Endothelial cell of umbilical vein (primary cell): ENCODE measurements around the gene ANO1.

Experiments used
- EZH2 ChIP-seq: IDR thresholded peaks from 2 replicates; pipeline ENCODE4 v1.6.1; 2012; ENCODE audit warnings: borderline replicate concordance, low read depth, mild to moderate bottlenecking, moderate library complexity, low read length, inconsistent platforms; ENCODE audit not compliant: severe bottlenecking
- JUN ChIP-seq: IDR thresholded peaks from 2 replicates; pipeline ENCODE4 v1.6.1; 2011; ENCODE audit warnings: borderline replicate concordance, low read depth; ENCODE audit not compliant: insufficient read length, insufficient read depth
- POLR2A ChIP-seq: IDR thresholded peaks from 2 replicates; pipeline ENCODE4 v1.6.1; 2012; ENCODE audit warnings: low read depth, mild to moderate bottlenecking, control low read depth, low read length
- POLR2AphosphoS5 ChIP-seq: IDR thresholded peaks from 2 replicates; pipeline ENCODE4 v1.6.1; 2012; ENCODE audit warnings: low read depth, mild to moderate bottlenecking, control low read depth, low read length, moderate library complexity; ENCODE audit not compliant: insufficient read depth
- TF ChIP-seq, protein P1 (sequence below), 2 donors: IDR thresholded peaks; 1 replicate in 1 of 2; 2 replicates in 1 of 2; pipeline ENCODE4 v1.5.1; 2011; ENCODE audit warnings: low read length in 2 of 2, mild to moderate bottlenecking in 2 of 2, moderate library complexity in 2 of 2, control low read depth in 1 of 2, inconsistent platforms in 1 of 2, low read depth in 1 of 2; ENCODE audit not compliant: insufficient read depth in 1 of 2; ENCODE audit errors: extremely low read depth in 1 of 2
- TF ChIP-seq, protein P2 (sequence below): IDR thresholded peaks from 2 replicates; pipeline ENCODE4 v1.6.1; 2011; ENCODE audit not compliant: insufficient read depth, insufficient read length

DNA sequence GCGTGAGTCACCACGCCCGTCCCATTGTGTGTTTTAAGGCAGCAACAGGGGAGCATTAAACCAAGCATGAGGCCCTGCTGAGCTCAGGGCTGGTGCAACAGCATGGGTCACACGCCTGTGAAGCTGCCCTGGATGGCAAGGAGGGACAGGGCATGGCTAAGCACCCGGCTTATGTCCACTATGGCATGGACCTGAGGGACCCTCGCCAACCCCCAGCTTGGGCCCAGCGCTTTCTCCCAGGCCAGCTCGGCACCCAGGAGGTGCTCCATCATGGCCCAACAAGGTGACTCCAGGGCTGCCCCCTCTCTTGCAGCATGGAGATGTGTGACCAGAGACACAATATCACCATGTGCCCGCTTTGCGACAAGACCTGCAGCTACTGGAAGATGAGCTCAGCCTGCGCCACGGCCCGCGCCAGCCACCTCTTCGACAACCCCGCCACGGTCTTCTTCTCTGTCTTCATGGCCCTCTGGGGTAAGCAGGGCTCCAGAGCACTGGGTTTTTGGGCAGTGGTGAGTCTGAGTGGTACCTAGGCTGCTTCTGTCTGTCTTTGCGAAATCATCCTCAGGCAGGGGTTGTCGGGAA, 53.6 kb downstream of the ANO1 start:
- TF ChIP-seq POLR2AphosphoS5, result no peak
- TF ChIP-seq POLR2A, result no peak
- TF ChIP-seq, protein P1, sequence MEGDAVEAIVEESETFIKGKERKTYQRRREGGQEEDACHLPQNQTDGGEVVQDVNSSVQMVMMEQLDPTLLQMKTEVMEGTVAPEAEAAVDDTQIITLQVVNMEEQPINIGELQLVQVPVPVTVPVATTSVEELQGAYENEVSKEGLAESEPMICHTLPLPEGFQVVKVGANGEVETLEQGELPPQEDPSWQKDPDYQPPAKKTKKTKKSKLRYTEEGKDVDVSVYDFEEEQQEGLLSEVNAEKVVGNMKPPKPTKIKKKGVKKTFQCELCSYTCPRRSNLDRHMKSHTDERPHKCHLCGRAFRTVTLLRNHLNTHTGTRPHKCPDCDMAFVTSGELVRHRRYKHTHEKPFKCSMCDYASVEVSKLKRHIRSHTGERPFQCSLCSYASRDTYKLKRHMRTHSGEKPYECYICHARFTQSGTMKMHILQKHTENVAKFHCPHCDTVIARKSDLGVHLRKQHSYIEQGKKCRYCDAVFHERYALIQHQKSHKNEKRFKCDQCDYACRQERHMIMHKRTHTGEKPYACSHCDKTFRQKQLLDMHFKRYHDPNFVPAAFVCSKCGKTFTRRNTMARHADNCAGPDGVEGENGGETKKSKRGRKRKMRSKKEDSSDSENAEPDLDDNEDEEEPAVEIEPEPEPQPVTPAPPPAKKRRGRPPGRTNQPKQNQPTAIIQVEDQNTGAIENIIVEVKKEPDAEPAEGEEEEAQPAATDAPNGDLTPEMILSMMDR (IDR thresholded peaks at IDR 0.05; ENCODE audit: extremely low read depth in 1 of 2, insufficient read depth in 1 of 2, low read depth in 1 of 2, low read length in 2 of 2), result no peak
- TF ChIP-seq JUN, result no peak
- no peak for TF ChIP-seq EZH2
- TF ChIP-seq, protein P2, sequence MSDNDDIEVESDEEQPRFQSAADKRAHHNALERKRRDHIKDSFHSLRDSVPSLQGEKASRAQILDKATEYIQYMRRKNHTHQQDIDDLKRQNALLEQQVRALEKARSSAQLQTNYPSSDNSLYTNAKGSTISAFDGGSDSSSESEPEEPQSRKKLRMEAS, result no peak
